GM20000 (cell line): Measurements from ENCODE around the gene PCSK1N.
"Not testable (repeated sequence)": the region's sequence is repeated elsewhere in the genome, so short reads cannot be mapped to it uniquely, and the experiment has no call there.

Experiments used
- DNase-seq: peaks from one replicate; pipeline ENCODE4 v3.0.0; 2012; ENCODE audit warnings: low spot score
- CTCF ChIP-seq: IDR thresholded peaks from 2 replicates; pipeline ENCODE4 v1.5.1; 2012; ENCODE audit warnings: mild to moderate bottlenecking, control low read depth; ENCODE audit errors: extremely low read depth, missing control alignments

Gene PCSK1N

GRCh38 chrX:48835524-48836329, at the start of gene PCSK1N:
Gene PCSK1N, minus strand, starts transcription at chrX:48835610. Its CDS starts 78 bp downstream, at chrX:48835532.
- DNase-seq, result peak; percentile 9

GRCh38 chrX:48883729-48884128, 48.3 kb upstream of the PCSK1N start:
- no peak for DNase-seq
- TF ChIP-seq CTCF, result no peak

More at GRCh38 chrX:48835524-48836329, at the start of gene PCSK1N:
- TF ChIP-seq CTCF, result no peak

GRCh38 chrX:48876944-48877343, 41.5 kb upstream of the PCSK1N start:
- DNase-seq, result not testable (repeated sequence)

GRCh38 chrX:48872017-48872416, 36.6 kb upstream of the PCSK1N start:
- not testable (repeated sequence) for DNase-seq

- DNase-seq, result no peak
- no peak for TF ChIP-seq CTCF
Observed at GRCh38 chrX:48864210-48864609, 28.8 kb upstream of the PCSK1N start.

GRCh38 chrX:48854898-48855297, 19.5 kb upstream of the PCSK1N start:
- DNase-seq, result no peak

GRCh38 chrX:48854121-48854804, 18.9 kb upstream of the PCSK1N start:
- not testable (repeated sequence) for DNase-seq

More at GRCh38 chrX:48854898-48855297, 19.5 kb upstream of the PCSK1N start:
- no peak for TF ChIP-seq CTCF

GRCh38 chrX:48853494-48853893, 18.1 kb upstream of the PCSK1N start:
- DNase-seq, result not testable (repeated sequence)

- DNase-seq, result no peak
- TF ChIP-seq CTCF, result no peak
Observed at GRCh38 chrX:48852857-48853256, 17.4 kb upstream of the PCSK1N start.
